ENCODE results near the gene CLDN6. TPM values are rescaled to one million over a fixed set of nuclear protein-coding genes. Genes with fewer than 3 reads are reported as not detected.

Gene CLDN6
- polyA plus RNA-seq, 1 experiment: 0.12 TPM

- CTCF ChIA-PET: interaction anchor here (0.8 to 2.5 kb wide), 4 partner anchors 13 to 45 kb away, joined by 3 to 11 read pairs (median 3); partner anchors contain the start of gene TNFRSF12A
- Histone ChIP-seq H3K36me3 (ENCODE audit: control insufficient read depth, insufficient read depth, low read length) (no peaks in the 10 kb centered on the region), H3K27me3 (ENCODE audit: control insufficient read depth, insufficient read depth, low read length) (peaks cover 3% of the 10 kb centered on the region), H3K4me3 (ENCODE audit: low read depth, low read length) (no peak overlapping the region)
- TF ChIP-seq, protein P1, sequence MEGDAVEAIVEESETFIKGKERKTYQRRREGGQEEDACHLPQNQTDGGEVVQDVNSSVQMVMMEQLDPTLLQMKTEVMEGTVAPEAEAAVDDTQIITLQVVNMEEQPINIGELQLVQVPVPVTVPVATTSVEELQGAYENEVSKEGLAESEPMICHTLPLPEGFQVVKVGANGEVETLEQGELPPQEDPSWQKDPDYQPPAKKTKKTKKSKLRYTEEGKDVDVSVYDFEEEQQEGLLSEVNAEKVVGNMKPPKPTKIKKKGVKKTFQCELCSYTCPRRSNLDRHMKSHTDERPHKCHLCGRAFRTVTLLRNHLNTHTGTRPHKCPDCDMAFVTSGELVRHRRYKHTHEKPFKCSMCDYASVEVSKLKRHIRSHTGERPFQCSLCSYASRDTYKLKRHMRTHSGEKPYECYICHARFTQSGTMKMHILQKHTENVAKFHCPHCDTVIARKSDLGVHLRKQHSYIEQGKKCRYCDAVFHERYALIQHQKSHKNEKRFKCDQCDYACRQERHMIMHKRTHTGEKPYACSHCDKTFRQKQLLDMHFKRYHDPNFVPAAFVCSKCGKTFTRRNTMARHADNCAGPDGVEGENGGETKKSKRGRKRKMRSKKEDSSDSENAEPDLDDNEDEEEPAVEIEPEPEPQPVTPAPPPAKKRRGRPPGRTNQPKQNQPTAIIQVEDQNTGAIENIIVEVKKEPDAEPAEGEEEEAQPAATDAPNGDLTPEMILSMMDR (IDR thresholded peaks at IDR 0.05; ENCODE audit: insufficient read depth, low read depth, low read length): no peak
- DNase-seq (ENCODE audit: low read depth): no peak
- POLR2A ChIA-PET: interaction anchor here (0.7 kb wide), 1 partner anchor 14 kb away, joined by 3 read pairs; no protein-coding TSS in a partner anchor
Observed at GRCh38 chr16:3007059-3007956, 10.7 kb downstream of the CLDN6 start.

DNA sequence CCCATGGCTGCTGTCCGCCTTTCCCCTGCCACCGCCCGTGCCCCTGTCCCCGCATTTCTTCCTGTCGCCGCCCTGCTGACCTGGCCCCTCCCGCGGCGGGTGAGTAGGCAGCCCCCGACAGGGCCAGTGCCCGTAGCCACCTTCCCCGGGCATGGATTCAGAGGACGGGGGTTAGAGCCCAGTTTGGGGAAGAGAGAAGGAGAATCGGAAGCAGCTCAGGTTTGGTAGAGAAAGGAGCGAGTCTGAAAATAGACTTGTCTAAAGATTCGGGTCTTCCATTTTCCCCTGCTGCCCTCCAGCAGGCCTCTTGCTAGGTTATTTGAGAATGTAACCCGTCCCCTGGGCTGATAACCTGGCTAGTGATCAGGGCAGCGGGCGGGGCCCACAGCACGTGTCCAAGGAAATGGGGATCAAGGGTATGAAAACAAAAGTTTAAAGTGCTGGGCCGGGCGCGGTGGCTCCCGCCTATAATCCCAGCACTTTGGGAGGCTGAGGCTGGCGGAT is 13.2 kb downstream of the CLDN6 start:
- TF ChIP-seq, protein P1 (IDR thresholded peaks at IDR 0.05; ENCODE audit: insufficient read depth, low read depth, low read length): no peak
- no peak for DNase-seq (ENCODE audit: low read depth)
- no peaks in the 10 kb centered on the region for H3K36me3 ChIP-seq (ENCODE audit: control insufficient read depth, insufficient read depth, low read length)
- H3K27me3 ChIP-seq (ENCODE audit: control insufficient read depth, insufficient read depth, low read length): no peaks in the 10 kb centered on the region; the same call in 1 of the 2 replicates
- ChIA-PET CTCF (interaction anchor here (1.5 to 3.3 kb wide), 2 partner anchors 18 to 25 kb away, joined by 22 to 66 read pairs; partner anchors contain the start of genes HCFC1R1 and THOC6), POLR2A (no interaction called here)
- 0 out of 2 replicates have a peak overlapping the region, but pooled peaks have one; percentile 11 for H3K4me3 ChIP-seq (ENCODE audit: low read depth, low read length)

DNA sequence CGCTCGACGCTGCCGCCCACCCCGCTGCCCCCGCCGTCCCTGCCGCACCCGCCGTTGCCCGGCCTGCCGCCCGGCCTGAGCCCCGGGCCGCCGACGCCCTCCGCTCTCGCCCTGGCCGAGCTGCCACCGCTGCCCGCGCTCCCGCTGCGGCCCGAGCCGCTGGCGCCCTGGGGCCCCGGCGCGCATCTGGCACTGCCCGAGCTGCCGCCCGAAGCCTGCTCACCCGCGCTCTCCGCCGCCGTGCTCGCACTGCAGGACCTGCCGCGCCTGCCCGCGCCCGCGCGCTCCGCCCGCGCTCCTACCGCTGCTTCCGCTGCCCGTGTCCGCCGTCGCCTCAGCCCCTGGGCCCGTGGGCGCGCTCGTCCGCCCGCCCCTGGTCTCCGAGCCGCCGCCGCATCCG is 13.7 kb downstream of the CLDN6 start:
- Histone ChIP-seq H3K36me3 (ENCODE audit: control insufficient read depth, insufficient read depth, low read length) (no peaks in the 10 kb centered on the region), H3K27me3 (ENCODE audit: control insufficient read depth, insufficient read depth, low read length) (no peaks in the 10 kb centered on the region; the same call in 1 of the 2 replicates), H3K4me3 (ENCODE audit: low read depth, low read length) (peak overlapping the region; percentile 5; the same call in 1 of the 2 replicates)
- POLR2A ChIA-PET: no interaction called here
- TF ChIP-seq, protein P1 (IDR thresholded peaks at IDR 0.05; ENCODE audit: insufficient read depth, low read depth, low read length): no peak
- no peak for DNase-seq (ENCODE audit: low read depth)
- CTCF ChIA-PET: interaction anchor here (0.6 to 3.6 kb wide), 17 partner anchors 10 to 1011 kb away, joined by 3 to 66 read pairs (median 4); partner anchors contain the start of genes HCFC1R1, THOC6 and TNFRSF12A

DNA sequence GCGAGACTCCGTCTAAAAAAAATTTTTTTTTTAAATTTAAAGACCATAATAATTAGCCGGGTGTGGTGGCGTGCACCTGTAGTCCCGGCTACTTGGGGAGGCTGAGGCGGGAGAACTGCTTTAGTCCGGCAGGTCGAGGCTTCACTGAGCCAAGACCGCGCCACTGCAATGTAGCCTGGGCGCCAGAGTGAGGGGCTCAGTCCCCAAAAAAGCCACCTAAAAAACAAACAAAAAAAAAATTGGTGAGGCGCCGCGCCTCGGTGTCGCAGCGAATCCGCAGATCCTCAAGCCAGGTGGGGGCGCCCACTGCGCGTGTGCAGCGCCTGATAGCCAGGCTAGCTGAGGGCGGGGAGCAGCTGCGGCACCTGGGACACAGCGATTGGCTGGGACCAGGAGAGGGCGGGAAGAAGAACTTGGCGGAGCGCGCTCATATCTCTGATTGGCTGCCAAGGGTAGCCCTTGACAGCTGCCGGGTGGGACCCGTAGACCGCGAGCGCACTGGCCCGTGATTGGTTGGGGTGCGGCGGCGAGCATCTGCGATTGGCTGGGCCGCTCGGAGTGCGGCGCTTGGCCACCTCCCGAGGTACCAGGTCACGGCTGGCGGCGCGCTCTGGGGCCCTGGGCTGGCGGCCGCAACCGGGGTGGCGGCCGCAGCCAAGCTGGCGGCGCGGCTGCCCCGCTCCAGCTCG is 14.3 kb downstream of the CLDN6 start:
- DNase-seq (ENCODE audit: low read depth): peak; percentile 91
- POLR2A ChIA-PET: no interaction called here
- Histone ChIP-seq H3K36me3 (ENCODE audit: control insufficient read depth, insufficient read depth, low read length) (no peaks in the 10 kb centered on the region), H3K27me3 (ENCODE audit: control insufficient read depth, insufficient read depth, low read length) (no peaks in the 10 kb centered on the region; the same call in 1 of the 2 replicates), H3K4me3 (ENCODE audit: low read depth, low read length) (peak overlapping the region; percentile 5; the same call in 1 of the 2 replicates)
- CTCF ChIA-PET: interaction anchor here (0.6 to 3.6 kb wide), 17 partner anchors 10 to 1011 kb away, joined by 3 to 66 read pairs (median 4); partner anchors contain the start of genes HCFC1R1, THOC6 and TNFRSF12A
- TF ChIP-seq, protein P1 (IDR thresholded peaks at IDR 0.05; ENCODE audit: insufficient read depth, low read depth, low read length): peak; percentile 50
